ENCODE measurements around the gene GPR55.

GPR55 gene

DNA sequence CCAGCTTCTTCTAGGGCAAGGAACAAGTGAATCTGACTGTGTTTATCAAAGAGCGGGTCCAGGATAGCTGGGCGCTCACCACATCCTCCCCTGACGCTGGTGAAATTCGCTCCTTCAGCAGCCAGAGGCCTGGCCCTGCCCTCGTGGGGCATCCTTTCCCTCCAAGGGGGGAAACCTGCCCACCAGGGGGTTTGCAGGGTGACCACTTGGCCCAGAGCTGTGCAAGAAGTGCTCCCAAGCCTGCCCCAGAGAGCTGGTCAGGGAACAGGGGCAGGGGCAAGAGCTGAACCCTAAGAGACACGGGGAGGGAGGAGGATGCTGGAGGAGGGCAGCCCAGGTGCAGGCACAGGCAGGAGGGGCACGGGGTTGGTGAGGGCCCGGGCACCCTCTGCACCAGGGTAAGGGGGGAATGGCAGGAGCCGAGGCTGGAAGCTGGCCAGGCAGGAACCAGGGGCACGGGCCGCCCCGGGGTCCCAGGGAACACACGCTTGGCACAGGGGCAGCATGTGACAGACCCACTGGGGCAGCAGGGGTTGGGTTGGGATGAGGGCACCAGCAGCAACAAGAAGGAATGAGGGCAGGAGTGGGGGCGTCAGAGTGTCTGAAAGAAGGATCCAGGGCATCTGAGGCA is 2.8 kb upstream of the GPR55 start:
- H3K36me3 Mint-ChIP-seq (ENCODE audit: insufficient read depth), result peaks cover 12% of the 10 kb centered on the region
- H3K27me3 Mint-ChIP-seq, result peaks cover 12 to 47% of the 10 kb centered on the region in 2 donors
- H3K4me3 Mint-ChIP-seq, result no peak overlapping the region
- DNase-seq (no peak), ATAC-seq (replicated peaks) (no peak)
- H3K9me3 Mint-ChIP-seq, result no peaks in the 10 kb centered on the region
- H3K4me1 Mint-ChIP-seq (ENCODE audit: low read depth in 2 of 2), result peaks cover 33 to 50% of the 10 kb centered on the region in 2 donors
- H3K27ac Mint-ChIP-seq, result no peak overlapping the region

DNA sequence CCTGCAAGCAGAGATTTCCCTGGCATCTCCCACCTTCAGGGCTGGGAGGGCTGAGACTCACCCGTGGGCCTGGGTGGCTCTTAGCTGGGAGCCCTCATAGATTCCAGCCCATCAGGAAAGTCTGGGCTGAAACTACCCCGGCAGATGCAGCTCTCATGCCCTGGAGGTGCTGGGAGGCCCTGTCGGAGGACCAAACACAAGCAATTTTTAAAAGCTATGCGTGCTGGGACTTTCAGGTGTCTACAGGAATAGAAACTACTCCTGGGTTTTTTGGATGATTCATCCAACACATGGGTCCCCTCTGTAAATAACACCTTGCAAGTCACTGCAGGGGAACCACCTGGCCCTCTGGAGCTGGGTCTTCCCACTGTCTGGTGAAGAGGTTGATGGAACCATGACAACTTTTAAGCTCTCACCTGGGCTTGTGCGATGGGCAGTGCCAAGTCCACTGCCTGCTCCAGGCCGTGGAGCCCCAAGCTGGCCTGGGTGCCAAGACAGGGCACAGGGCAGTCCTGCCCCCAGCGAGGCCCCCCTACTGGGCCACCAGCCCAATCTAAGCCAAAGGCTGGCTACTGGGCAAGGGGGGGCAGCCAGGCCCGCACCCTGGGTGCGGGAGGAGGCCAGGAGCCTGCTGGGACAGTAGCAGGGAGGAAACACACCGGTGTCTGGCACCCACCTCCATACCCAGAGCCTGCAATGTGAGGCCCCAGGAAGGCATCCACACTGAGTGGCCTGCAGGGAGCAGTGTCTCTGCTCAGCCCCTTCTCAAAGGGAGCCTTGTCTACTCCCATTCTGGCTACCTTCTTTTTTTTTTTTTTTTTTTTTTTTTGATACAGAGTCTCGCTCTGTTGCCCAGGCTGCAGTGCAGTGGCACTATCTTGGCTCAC is 1.1 kb upstream of the GPR55 start:
- no peak for ATAC-seq (replicated peaks)
- DNase-seq, result no peak

DNA sequence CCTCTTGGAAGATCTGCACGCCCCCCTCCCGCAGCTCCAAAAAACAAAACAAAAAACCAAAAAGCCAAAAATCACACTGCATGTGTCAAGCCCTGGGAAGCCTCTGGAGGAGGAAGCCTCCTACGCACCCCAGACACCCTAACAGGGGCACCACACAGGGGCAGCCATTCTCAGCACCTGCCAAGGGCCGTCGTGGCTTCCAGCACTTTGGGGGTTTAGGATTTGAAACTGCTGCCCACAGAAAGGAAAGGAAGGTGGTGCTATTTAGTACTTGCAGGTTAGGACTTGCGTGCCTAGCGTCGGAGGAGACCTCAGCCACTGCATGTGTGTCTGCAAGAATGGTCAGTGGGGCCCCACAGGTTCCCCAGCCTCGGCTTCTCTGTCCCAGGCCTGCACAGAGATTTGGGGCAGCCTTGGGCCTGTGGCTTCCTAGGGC is 419 bp upstream of the GPR55 start:
- Mint-ChIP-seq H3K27ac (peak overlapping the region; percentile 49 to 75), H3K4me1 (ENCODE audit: low read depth in 2 of 2) (peaks cover 15 to 28% of the 10 kb centered on the region in 2 donors), H3K9me3 (no peaks in the 10 kb centered on the region), H3K36me3 (ENCODE audit: insufficient read depth) (peaks cover 9% of the 10 kb centered on the region), H3K27me3 (peaks cover 13 to 44% of the 10 kb centered on the region in 2 donors), H3K4me3 (peak overlapping the region; percentile 88 to 89)
- DNase-seq (no peak), ATAC-seq (replicated peaks) (no peak)

More for the DNA sequence above, 1.1 kb upstream of the GPR55 start:
- Mint-ChIP-seq H3K9me3 (no peaks in the 10 kb centered on the region), H3K36me3 (ENCODE audit: insufficient read depth) (peaks cover 9% of the 10 kb centered on the region), H3K27me3 (peaks cover 13 to 45% of the 10 kb centered on the region in 2 donors), H3K27ac (peak overlapping the region in 1 of 2 donors; percentile 49), H3K4me1 (ENCODE audit: low read depth in 2 of 2) (peaks cover 18 to 33% of the 10 kb centered on the region in 2 donors), H3K4me3 (no peak overlapping the region)

DNA sequence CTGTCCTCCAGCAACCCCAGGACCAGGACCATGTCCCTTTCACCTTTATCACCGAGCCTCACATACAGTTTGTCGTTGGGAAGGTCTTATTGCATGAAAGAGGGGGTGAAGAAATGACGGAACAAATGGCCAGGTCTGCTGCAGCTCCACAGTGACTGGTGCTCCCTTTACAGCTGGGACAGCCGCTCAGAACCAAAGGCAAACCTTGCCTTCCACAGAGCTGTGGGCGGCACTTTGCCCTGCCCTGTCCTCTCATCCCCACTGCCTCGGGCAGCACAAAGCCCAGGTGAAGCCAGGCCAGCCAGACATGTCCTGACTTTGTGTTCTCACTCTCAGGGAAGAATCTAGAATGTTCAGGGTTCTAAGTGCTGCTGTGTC is 961 bp downstream of the GPR55 start:
- H3K4me1 Mint-ChIP-seq (ENCODE audit: low read depth in 2 of 2), result peaks cover 16 to 31% of the 10 kb centered on the region in 2 donors
- peaks cover 19 to 48% of the 10 kb centered on the region in 2 donors for H3K27me3 Mint-ChIP-seq

DNA sequence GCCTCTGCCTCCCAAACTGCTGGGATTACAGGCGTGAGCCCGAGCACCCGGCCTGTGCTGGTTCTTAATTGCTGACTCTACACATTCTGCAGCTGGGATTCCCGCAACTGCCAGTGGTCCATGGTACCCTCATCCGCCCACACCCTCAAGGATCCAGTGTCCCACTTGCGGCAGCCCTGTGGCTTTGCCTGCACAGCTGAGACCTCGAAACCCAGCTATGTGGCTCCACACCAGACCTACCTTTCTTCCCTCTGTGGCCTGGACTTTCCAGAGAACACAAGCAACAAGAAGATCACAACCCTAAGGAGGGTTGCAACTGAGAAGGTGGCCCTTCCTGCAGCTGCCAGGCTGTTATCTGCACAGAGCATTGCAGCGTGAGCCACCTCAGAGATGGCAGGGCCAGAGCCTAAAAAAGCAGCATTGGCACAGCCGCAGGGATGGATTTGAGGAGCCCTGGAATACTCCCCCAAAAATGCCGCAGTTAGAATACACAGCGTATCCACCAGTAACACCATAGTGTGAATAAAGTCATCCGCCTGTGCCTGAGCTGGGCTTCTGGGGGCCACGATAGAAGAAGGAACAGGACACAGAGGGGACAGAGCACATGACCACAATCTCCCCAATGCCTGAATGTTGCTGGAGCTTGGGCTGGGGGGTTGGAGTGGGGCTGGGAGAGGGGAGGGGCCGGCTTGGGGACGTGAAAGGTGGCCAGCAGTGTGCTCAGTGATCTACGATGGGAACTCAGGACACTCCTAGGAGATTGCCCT is 1.9 kb downstream of the GPR55 start:
- H3K27ac Mint-ChIP-seq, result no peak overlapping the region
- H3K27me3 Mint-ChIP-seq, result peaks cover 22 to 58% of the 10 kb centered on the region in 2 donors
- H3K36me3 Mint-ChIP-seq (ENCODE audit: insufficient read depth), result peaks cover 5% of the 10 kb centered on the region
- ATAC-seq (replicated peaks) (no peak), DNase-seq (no peak)
- H3K9me3 Mint-ChIP-seq, result no peaks in the 10 kb centered on the region
- peaks cover 16 to 31% of the 10 kb centered on the region in 2 donors for H3K4me1 Mint-ChIP-seq (ENCODE audit: low read depth in 2 of 2)
- H3K4me3 Mint-ChIP-seq, result peak overlapping the region; percentile 62 to 88

More for the DNA sequence above, 961 bp downstream of the GPR55 start:
- H3K9me3 Mint-ChIP-seq, result no peaks in the 10 kb centered on the region
- no peak for DNase-seq
- ATAC-seq (replicated peaks), result peak; percentile 7
- H3K27ac Mint-ChIP-seq, result peak overlapping the region; percentile 75 to 89
- peak overlapping the region; percentile 88 to 89 for H3K4me3 Mint-ChIP-seq
- peaks cover 7% of the 10 kb centered on the region for H3K36me3 Mint-ChIP-seq (ENCODE audit: insufficient read depth)

DNA sequence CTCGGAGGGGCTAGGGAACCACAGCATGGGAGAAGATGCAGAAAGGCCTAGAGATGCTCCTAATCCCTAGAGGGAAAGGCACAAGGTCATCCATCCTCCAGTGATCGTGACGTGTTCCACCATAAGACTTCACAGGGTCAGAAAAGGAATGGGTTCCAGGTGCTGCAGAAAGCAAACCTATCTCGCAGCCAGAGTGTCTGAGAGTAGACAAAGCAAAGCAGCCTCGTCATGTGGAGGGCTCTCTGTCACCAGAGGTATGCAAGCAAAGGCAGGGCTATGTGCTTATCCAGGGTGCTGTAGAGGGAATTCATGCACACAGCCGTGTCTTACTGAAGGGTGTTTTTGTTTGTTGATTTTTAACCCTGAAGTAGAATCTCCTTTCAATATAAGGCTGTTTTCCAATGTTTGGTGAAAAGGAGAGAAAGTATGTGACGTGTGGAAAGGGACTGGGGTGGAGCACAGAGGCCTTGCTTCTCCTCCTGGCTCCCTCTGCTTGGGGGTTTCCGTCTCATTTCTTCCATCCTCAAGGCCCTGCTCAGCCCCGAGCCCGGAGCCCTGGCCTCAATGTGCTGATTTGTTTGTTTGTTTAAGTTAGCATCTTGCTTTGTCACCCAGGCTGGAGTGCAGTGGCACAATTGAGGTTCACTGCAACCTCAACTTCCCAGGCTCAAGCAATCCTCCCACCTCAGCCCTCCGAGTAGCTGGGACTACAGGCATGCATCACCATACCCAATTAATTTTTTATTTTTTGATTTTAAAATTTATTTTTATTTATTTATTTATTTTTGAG is 3.0 kb downstream of the GPR55 start:
- DNase-seq, result no peak
- Mint-ChIP-seq H3K27me3 (peaks cover 27 to 69% of the 10 kb centered on the region in 2 donors), H3K27ac (peak overlapping the region in 1 of 2 donors; percentile 64), H3K4me1 (ENCODE audit: low read depth in 2 of 2) (peaks cover 16 to 27% of the 10 kb centered on the region in 2 donors), H3K9me3 (no peaks in the 10 kb centered on the region), H3K4me3 (peak overlapping the region; percentile 33 to 74), H3K36me3 (ENCODE audit: insufficient read depth) (peaks cover 5% of the 10 kb centered on the region)
- no peak for ATAC-seq (replicated peaks)

DNA sequence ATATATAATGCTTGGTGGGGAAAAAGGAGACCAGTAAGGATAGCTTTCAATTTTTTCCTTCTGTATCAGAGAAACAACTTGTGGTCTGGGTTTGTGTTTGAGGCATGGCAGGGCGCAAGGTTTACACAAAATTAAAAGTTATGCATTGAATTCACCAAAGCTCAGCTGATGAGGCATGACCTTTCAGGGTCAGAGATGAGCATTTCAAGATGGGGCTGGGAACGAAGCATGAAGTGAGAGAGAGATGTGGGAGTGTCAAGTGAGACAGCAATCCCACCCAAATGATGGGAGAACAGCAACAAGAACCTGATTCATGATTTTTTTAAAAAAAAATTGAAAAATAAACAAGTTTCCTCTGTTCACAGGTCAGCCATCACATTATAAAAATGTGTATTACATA is 4.9 kb downstream of the GPR55 start:
- ATAC-seq (replicated peaks) (no peak), DNase-seq (no peak)
- peaks cover 9% of the 10 kb centered on the region for H3K36me3 Mint-ChIP-seq (ENCODE audit: insufficient read depth)
- H3K4me3 Mint-ChIP-seq, result peak overlapping the region in 1 of 2 donors; percentile 74
- peaks cover 16 to 24% of the 10 kb centered on the region in 2 donors for H3K4me1 Mint-ChIP-seq (ENCODE audit: low read depth in 2 of 2)
- peaks cover 45 to 86% of the 10 kb centered on the region in 2 donors for H3K27me3 Mint-ChIP-seq
- no peak overlapping the region for H3K27ac Mint-ChIP-seq
- H3K9me3 Mint-ChIP-seq, result no peaks in the 10 kb centered on the region

DNA sequence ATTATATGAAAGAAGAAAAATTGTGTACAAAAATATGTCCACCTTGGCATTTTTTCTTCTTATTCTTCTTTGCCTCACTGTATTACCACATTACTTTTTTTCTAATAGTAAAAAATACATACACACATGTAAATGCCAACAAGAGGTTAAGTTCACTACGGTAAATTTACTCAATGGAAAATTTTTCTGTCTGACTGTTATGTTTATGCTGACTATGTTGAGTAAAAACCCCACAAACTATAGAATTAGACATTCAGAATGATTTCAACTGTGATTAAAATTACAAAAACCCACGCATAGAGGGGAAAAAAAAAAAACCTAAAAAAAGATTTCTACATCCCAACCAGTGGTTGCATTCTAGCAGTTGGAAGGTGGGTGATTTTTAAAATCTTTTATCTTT is 5.4 kb downstream of the GPR55 start:
- H3K36me3 Mint-ChIP-seq (ENCODE audit: insufficient read depth), result peaks cover 9% of the 10 kb centered on the region
- no peak overlapping the region for H3K27ac Mint-ChIP-seq
- H3K4me3 Mint-ChIP-seq, result no peak overlapping the region
- H3K27me3 Mint-ChIP-seq, result peaks cover 50 to 86% of the 10 kb centered on the region in 2 donors
- peaks cover 14 to 21% of the 10 kb centered on the region in 2 donors for H3K4me1 Mint-ChIP-seq (ENCODE audit: low read depth in 2 of 2)
- ATAC-seq (replicated peaks), result no peak
- H3K9me3 Mint-ChIP-seq, result no peaks in the 10 kb centered on the region
- no peak for DNase-seq

DNA sequence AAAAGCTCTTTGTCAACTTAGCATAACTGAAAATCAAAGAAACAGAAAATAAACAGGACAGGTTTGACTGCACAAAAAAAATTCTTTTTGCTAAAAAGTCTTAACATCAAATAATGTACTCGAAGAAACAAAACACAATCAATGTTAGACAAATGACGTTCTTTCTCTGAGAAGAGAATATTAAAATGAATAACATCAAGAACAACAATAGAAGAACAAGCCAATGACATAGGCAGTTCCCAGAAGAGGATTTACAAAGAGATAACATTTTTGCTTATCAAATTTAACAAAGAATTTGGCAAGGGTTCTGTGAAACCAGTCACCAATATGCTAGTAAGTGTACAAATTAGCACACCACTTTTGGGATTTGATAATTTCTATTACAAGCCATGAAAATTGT is 5.8 kb downstream of the GPR55 start:
- H3K4me1 Mint-ChIP-seq (ENCODE audit: low read depth in 2 of 2), result peaks cover 11 to 17% of the 10 kb centered on the region in 2 donors

DNA sequence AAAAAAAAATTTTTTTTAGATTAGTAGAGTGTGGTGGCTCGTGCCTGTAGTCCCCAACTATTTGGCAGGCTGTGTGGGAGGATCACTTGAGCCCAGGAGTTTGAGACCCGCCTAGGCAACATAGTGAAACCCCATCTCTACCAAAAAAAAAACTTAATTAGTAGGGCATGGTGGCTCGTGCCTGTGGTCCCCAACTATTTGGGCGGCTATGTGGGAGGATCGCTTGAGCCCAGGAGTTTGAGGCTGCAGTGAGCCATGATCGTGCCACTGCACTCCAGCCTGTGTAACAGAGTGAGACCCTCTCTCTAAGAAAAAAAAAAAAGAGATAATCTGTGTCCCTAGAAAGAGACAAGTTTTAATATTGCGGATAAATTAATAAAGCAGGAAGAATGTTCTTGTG is 8.8 kb downstream of the GPR55 start:
- Mint-ChIP-seq H3K36me3 (ENCODE audit: insufficient read depth) (peaks cover 4% of the 10 kb centered on the region), H3K4me3 (peak overlapping the region in 1 of 2 donors; percentile 25), H3K9me3 (no peaks in the 10 kb centered on the region), H3K27ac (peak overlapping the region in 1 of 2 donors; percentile 41), H3K27me3 (peaks cover 51 to 79% of the 10 kb centered on the region in 2 donors), H3K4me1 (ENCODE audit: low read depth in 2 of 2) (peaks cover 6 to 10% of the 10 kb centered on the region in 2 donors)
- DNase-seq (no peak), ATAC-seq (replicated peaks) (no peak)

More for the DNA sequence above, 5.8 kb downstream of the GPR55 start:
- Mint-ChIP-seq H3K36me3 (ENCODE audit: insufficient read depth) (peaks cover 9% of the 10 kb centered on the region), H3K27ac (no peak overlapping the region), H3K9me3 (no peaks in the 10 kb centered on the region), H3K27me3 (peaks cover 55 to 86% of the 10 kb centered on the region in 2 donors), H3K4me3 (peak overlapping the region in 1 of 2 donors; percentile 29)
- ATAC-seq (replicated peaks) (no peak), DNase-seq (no peak)

DNA sequence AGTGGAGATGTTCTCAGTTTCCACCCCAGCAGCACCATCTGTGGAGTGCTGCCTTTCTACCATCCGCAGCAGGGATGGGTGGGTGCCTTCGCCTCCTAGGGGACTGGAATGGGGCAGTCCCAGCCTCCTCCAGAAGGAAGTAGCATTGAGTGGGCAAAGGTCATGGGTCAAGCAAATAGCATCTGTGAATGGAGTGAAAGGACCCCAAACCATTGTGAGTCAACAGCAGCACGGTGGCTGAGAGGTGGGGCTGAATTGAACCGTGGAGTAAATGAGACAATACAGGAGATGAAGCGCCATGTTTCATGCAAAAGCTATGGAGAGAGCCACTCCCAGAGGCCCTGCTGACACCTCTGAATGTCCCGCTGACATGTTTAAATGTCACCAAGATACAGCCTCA is 9.7 kb downstream of the GPR55 start:
- H3K27ac Mint-ChIP-seq, result no peak overlapping the region
- H3K27me3 Mint-ChIP-seq, result peaks cover 50 to 82% of the 10 kb centered on the region in 2 donors
- H3K4me1 Mint-ChIP-seq (ENCODE audit: low read depth in 2 of 2), result peaks cover 7 to 8% of the 10 kb centered on the region in 2 donors
- ATAC-seq (replicated peaks), result no peak
- H3K36me3 Mint-ChIP-seq (ENCODE audit: insufficient read depth), result peaks cover 5% of the 10 kb centered on the region
- no peak overlapping the region for H3K4me3 Mint-ChIP-seq
- no peak for DNase-seq
- no peaks in the 10 kb centered on the region for H3K9me3 Mint-ChIP-seq

DNA sequence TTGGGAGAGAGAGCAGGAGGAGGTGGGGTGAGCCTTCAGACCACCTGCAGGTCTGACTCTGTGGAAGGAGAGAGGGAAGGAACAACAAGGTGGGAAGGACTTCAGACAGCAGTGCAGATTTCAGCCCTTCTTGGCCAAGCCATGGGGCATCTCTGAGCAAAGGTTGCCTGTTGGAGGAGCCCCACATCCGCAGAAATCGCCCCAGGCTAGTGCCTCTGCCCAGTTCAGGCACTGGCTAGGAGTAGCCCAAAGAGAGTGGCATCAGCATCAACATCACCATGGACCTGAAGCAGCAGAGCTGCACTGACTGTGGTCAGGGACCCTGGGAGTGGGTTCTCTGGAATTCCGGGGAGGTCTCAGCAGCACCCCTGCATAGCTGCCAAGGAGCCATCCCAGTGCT is 10.2 kb downstream of the GPR55 start:
- Mint-ChIP-seq H3K27me3 (peaks cover 50 to 86% of the 10 kb centered on the region in 2 donors), H3K9me3 (no peaks in the 10 kb centered on the region), H3K4me1 (ENCODE audit: low read depth in 2 of 2) (peaks cover 3 to 9% of the 10 kb centered on the region in 2 donors), H3K36me3 (ENCODE audit: insufficient read depth) (peaks cover 6% of the 10 kb centered on the region), H3K27ac (no peak overlapping the region), H3K4me3 (peak overlapping the region in 1 of 2 donors; percentile 12)
- ATAC-seq (replicated peaks), result no peak
- no peak for DNase-seq

Measured in effector memory CD8-positive, alpha-beta T cell (primary cell).